Epithelial cell of proximal tubule (primary cell): ENCODE measurements around the gene NOTCH3. TPM values are rescaled to one million over a fixed set of nuclear protein-coding genes. Genes with fewer than 3 reads are reported as not detected.

ENCODE experiments used
- DNase-seq: peaks from one replicate; pipeline ENCODE4 v3.0.0-alpha.2; 2011; ENCODE audit warnings: low read depth
- H3K4me3 ChIP-seq: 2 replicates; pipeline ENCODE4 v1.5.1; 2011; ENCODE audit warnings: low read depth, mild to moderate bottlenecking, low read length
- total RNA-seq: library from RNA; depleted of rRNA; stranded (reverse); fragments of >200 nt; gene quantifications from 2 replicates; pipeline ENCODE4 v1.2.3, GENCODE V29; 2015
- TF ChIP-seq, protein P1 (sequence below): conservative IDR thresholded peaks from 2 replicates; pipeline ENCODE4 v1.5.1; 2012; ENCODE audit warnings: low read depth, mild to moderate bottlenecking, low read length

Gene NOTCH3
- total RNA-seq, 1 donor from 2014 or later = 19.6 TPM

DNA sequence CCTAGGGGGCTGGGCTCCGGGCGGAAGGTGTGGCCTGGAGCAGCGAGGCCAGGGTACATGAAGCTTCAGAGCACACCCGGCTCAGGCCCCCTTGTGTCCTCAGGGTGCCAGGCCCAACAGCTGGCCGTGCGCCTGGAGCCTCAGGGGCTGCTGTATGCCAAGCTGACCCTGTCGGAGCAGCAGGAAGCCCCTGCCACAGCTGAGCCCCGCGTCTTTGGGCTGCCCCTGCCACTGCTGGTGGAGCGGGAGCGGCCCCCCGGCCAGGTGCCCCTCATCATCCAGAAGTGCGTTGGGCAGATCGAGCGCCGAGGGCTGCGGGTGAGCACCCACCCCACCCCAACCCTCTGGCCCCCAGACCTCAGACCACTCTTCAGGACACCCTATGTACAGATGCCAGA lies 90.4 kb downstream of the NOTCH3 start:
- no peak overlapping the region for H3K4me3 ChIP-seq
- TF ChIP-seq, protein P1, sequence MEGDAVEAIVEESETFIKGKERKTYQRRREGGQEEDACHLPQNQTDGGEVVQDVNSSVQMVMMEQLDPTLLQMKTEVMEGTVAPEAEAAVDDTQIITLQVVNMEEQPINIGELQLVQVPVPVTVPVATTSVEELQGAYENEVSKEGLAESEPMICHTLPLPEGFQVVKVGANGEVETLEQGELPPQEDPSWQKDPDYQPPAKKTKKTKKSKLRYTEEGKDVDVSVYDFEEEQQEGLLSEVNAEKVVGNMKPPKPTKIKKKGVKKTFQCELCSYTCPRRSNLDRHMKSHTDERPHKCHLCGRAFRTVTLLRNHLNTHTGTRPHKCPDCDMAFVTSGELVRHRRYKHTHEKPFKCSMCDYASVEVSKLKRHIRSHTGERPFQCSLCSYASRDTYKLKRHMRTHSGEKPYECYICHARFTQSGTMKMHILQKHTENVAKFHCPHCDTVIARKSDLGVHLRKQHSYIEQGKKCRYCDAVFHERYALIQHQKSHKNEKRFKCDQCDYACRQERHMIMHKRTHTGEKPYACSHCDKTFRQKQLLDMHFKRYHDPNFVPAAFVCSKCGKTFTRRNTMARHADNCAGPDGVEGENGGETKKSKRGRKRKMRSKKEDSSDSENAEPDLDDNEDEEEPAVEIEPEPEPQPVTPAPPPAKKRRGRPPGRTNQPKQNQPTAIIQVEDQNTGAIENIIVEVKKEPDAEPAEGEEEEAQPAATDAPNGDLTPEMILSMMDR = no peak
- no peak for DNase-seq

DNA sequence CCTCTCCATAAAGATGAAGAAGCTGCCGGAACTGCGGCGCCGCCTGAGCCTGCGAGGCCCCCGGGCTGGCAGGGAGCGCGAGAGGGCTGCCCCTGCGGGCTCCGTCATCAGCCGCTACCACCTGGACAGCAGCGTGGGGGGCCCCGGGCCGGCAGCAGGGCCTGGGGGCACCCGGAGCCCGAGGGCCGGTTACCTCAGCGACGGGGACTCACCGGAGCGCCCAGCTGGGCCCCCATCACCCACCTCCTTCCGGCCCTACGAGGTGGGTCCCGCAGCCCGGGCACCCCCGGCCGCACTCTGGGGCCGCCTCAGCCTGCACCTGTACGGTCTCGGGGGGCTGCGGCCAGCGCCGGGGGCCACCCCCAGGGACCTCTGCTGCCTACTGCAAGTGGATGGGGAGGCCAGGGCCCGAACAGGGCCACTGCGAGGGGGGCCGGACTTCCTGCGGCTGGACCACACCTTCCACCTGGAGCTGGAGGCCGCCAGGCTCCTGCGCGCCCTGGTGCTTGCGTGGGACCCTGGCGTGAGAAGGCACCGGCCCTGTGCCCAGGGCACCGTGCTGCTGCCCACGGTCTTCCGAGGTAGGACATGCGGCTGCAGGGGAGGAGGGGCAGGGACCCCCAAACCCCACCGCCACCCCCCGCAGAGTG lies 90.9 kb downstream of the NOTCH3 start:
- TF ChIP-seq, protein P1 = no peak
- no peak for DNase-seq
- H3K4me3 ChIP-seq = no peak overlapping the region

Other genes with a start within 250 kb of the NOTCH3 start
- not detected in 2 replicates for gene SLC1A6, start 221.1 kb downstream of the NOTCH3 start, total RNA-seq
- not detected in 2 replicates for gene CASP14, start 151.5 kb downstream of the NOTCH3 start, total RNA-seq
- gene OR1I1, start 118.8 kb downstream of the NOTCH3 start, total RNA-seq = not detected in 2 replicates
- 31.7 and 37.1 TPM in 2 replicates for gene SYDE1, start 93.6 kb downstream of the NOTCH3 start, total RNA-seq
- 0.81 and 2.1 TPM in 2 replicates for gene EPHX3, start 31.5 kb upstream of the NOTCH3 start, total RNA-seq
- gene BRD4, start 131.5 kb upstream of the NOTCH3 start, total RNA-seq = 14.7 and 18.9 TPM in 2 replicates
- 14.1 and 23.8 TPM in 2 replicates for gene AKAP8, start 178.8 kb upstream of the NOTCH3 start, total RNA-seq
- 52.2 and 89.9 TPM in 2 replicates for gene AKAP8L, start 218.0 kb upstream of the NOTCH3 start, total RNA-seq
- 19.9 and 32.5 TPM in 2 replicates for gene WIZ, start 249.0 kb upstream of the NOTCH3 start, total RNA-seq